CD4-positive, alpha-beta T cell treated with Interleukin-2 at 100 ng/mL for 4 hours (primary cell): ENCODE results near the gene KIAA0513.

Experiments
- DNase-seq: peaks from one replicate; pipeline ENCODE4 v3.0.0-alpha.2; 2020; ENCODE audit warnings: low spot score

Gene KIAA0513, protein sequence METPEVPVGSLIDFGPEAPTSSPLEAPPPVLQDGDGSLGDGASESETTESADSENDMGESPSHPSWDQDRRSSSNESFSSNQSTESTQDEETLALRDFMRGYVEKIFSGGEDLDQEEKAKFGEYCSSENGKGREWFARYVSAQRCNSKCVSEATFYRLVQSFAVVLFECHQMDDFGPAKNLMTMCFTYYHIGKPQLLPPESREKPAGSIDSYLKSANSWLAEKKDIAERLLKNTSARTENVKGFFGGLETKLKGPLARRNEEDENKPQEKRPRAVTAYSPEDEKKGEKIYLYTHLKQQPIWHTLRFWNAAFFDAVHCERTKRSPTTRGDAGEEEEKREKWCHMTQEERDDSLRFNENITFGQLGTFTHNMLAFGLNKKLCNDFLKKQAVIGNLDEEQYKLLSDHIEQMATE

DNA sequence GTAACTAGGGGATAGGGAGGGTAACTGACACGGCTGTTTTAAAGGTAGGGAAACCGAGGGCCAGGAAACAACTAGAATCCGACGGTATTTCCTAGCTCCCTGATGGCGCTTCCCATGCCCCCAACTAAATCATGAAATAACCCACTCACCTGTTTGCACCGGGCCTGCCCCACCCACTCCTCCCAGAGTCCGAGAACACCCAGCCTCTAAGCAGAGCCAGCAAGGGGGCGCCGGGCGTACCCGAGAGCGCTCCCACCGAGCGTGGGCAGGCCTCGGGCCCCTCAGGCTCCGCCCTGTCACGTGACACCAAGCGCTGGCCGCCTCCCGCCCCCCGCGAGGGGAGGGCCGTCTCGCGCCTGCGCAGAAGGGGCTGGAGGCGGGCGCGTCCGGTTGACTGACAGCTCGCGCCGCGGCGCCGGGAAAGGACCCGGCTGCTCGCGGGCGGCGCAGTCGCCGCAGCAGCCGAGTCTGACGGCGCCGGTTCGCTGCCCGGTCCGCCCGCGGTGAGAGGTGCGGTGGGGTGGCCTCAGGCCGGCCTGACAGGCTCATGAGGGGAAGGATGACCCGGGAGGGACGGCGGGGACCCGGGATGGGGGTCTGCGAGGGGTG, at the start of gene KIAA0513:
Gene KIAA0513 (plus strand): TSS at position 447 of the 609 bp plus-strand sequence. CDS start 39,277 bp downstream, outside the sequence.
- peak; percentile 95 for DNase-seq

DNA sequence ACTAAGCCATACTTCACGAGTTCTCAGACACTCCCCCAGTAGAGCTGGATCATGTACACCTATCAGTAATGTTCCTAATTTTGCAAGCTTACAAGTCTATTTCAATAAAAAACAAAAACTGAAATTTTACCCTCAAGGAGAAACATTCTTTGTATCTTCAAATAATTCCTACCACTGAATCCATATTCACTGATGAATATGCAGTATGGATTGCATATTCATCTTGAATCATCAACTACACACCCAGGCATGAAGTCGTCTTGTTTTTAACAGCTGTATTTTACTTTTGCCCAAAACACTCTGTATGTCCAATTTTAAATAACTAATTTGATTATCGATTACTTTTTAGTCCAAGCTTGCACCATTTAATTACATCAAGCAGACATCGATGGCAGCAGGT, 48.1 kb upstream of the KIAA0513 start:
- no peak for DNase-seq

DNA sequence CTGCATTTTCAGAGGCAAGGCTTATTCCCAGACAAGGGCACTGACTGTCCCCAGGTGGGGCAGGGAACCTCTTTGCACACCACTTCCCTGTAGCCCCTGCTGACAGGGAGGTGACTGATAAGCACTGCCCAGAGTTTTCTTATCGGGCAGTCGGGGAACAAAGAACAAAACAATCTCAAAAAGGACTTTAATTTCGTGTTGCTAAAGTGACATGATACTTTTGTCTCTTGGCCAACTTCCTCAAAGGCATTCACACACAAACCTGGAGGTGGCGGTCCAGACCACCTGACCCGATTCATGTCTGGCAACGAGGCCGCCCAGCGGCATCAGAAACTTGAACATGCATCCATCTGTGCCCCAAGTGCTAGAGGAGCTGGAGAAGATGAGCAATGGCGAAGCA, 45.2 kb upstream of the KIAA0513 start:
- peak; percentile 7 for DNase-seq

DNA sequence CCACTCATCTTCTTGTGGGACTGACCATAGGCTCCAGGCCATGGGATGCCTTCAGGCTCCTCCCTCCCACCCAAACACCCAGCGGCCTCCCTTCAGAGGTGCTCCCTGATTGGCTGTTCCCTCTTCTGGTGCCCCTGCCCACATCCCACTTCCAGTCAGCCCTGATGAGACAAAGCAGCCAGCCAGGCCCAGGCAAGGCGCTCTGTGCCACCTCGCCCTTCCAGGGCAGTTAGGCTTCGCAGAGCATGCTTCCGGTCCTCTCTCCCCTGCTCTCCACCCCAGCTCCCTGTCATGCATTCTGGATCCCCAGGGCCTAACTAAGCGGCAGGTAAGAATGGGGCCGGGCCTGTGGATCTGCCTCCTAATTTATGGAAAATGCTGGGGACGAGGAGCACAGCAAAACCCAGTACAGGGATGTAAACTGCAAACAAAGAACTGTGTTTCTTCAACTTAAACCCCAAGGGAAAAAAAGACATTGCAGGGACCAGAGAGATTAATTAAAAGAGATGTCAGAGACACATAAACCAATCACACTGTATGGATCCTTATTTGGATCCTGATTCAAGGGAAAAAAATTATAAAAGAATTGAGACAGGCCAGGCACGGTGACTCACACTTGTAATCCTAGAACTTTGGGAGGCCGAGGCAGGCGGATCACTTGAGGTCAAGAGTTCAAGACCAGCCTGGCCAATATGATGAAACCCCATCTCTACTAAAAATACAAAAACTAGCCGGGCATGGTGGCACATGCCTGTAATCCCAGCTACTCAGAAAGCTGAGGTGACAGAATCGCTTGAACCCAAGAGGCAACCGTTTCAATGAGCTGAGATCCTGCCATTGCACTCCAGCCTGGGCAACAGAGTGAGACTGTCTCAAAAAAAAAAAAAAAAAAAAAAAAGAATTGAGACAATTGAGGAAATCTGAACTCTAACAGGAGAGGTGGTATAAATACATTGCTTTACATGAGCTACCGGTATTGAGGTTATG, 42.2 kb upstream of the KIAA0513 start:
- no peak for DNase-seq

DNA sequence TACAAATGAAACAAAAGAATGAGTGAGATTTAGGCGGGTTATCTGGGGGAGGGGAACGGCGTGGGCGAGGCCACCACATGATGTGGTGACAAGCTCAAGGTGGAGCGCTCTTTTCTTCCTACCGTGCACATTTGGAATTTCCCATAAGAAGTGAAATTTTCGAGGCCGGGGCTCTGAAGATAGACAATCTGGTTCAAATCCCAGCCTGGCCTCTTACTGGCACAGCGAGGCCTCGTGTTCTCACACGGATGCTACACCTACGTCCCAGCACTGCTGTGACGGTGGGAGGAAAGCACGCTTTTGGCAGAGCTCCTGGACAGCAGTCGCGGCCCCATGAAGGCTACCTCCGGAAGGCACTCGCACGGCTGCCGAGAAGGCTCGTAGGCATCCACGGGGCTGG, 41.5 kb upstream of the KIAA0513 start:
- DNase-seq, result no peak

DNA sequence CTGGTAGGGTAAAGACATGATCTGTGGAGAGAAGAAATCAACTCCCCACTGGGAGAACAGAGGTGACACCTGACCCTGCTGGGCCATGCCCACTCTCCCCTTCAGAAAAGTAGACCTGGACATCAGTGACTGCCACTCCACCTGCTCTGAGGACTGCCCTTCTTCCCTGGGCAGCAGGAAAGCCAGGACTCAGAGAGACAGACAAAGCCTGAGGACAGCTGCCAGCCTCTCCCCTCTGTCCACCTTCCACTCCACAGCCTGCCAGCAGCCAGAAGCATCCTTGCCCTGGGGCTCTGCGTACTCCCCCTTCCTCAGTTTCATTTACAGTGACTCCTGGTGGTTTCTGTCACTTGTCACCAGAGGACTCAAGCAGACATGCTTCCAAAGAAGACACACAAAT, 40.7 kb upstream of the KIAA0513 start:
- no peak for DNase-seq

DNA sequence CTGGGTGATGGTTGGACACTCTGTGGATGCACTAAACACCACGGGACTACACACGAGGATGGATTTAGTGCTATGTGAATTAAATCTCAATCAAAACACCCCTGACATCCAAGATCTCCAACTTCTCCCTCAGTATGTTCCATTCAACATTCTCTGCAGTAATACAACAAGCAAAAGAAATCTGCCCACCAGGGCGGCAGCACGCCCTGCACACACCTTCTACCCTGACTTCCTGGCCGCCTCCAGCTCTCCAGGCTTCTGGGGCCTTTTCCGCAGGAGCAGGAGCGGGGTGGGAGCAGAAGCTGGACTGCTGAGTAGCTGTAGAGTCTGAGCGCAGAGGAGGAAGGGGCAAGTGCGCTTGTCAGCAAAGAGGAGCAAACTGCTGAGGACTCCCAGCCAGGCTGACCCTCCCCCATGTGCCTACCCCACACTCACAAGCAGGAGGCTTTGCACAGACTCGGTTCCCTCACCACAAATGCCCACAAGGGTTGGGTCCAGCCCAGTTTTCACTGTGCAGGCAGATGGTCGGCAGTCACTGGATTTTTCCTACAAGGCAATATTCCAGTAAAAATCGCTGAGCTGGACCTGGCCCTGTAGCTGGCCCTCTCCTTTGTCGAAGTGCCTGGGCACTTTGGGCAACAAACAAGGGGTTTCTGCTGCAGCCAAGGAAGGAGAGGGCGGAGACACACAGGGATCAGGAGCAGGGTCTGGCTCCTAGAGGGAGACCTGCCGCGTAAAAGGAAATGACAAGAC, 39.1 kb upstream of the KIAA0513 start:
- DNase-seq, result no peak

DNA sequence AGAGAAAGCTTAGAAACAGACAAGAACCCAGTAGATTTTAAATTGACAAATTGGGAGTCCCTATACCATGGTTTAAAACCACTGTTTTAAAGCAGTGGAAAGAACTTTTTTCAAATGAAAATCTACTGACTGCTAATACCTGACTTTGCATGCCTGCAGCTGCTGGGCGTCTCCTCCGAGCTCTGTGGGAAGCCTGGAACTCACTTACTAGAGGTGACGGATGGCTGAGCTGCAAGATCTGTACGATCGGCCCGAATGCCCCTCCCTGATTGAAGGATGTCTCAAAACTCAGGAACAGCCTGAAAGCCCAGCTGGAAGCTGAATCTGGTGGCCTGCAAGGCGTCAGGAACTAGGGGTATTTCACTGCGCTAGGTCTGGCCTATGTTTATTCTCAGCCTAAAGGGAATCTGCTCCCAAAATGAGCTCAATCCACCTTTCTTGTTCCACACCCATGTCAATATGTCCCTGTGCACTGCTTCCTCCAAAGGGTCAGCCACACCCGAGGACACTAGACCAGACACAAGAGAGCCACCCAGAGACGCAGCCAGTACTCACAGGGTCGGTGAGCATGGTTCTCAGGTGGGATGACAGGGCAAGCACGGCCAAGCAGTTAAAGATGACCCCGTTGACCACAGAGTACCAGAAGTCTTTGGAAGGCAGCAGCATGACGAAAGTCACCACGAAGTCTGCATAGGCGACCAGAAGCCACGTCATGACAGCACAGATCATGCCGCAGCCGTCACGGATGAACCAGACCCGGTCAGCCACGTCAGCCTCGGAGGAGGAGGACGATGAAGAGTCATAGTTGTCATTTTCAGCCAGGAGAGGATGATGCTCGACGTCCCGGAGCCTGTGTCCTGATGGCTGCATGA, 37.6 kb upstream of the KIAA0513 start:
- DNase-seq, result no peak

DNA sequence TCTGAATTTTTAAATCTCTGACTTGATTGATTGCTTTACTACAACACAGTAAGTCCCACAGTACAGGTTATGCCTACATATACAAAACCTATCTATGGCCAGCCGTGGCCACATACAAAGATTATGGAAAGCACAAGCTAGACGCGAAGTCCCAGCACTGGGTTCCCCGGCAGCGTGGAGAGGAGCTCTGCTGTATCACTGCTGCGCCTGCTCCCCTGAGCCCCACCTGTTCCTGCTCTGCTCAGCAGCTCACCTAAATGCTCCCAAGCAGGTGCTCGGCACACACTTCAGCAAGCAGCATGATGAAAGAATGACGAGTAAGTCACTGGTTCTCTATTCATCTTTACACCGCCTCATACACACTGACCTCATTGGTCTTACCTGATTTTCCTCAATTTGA, 36.8 kb upstream of the KIAA0513 start:
- DNase-seq, result no peak

DNA sequence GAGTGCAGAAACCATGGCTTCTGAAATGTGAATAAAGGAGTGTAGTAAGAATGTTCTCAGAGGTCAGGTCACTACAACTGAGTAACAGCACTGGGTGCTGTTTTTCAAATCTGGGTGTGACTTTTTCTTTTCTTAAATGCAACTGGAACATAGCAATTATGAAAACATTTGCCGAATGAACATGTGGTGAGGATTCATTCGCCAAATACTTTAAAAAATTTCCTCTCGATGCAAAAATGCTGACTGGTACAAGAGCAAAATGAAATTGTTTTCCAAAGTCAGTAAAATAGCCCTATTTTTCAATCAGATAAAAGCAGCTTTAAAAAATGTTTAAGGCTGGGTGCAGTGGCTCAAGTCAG, 34.9 kb upstream of the KIAA0513 start:
- no peak for DNase-seq

DNA sequence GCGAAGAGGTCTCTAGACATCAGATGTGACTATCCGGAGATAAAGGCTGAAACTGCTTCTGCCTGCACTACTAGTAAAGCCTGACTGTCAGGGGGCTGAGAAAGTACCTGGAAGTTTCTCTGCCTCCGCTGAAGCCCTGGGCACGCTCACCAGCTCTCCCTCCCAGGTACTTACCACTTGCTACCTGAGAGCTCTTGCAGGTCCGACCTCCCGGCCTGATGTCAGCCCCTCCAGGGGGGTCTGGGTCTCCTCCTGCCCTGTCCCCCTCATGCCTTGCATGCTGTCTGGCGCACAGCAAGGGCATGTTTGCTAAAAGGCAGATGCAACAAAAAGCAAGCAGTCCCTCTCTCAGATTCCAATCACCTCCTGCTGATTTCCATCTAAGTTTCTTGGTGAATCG, 33.7 kb upstream of the KIAA0513 start:
- no peak for DNase-seq

DNA sequence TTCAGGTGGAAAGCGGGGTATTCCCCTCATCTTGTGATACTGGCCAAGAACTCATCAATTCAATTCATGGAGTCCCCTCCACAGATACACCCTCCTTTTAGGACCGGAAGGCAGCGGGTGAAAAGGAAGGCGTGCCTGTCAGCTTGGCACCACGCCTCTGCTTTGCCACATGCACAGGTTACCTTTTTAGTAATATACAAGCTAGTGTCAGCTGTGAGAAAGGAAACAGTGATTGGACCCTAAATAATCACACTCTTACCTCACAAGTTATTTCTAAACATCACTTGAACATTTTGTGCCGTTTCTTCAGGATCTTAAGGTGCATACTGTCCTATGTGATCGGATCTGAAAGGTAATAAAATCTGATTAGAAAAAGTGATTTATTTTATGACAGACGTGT, 31.9 kb upstream of the KIAA0513 start:
- peak; percentile 37 for DNase-seq

DNA sequence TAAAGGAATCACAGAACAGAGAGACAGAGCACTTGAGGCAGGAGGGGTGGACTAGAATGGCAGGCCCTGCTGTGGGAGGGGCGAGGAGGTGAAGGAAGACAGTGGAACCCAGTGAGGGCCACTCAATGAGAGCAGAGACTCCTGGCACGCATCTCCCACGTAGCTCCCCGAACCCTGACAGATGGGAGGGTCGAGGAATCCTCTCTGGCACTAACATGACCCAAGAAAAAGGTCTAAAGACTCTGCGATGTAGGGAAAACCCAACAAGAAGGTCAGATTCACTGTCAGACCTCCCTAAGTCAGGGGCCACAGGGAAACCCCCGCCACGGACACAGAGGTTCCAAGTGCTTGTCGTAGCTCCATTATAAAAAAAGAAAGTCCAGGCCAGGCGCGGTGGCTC, 31.2 kb upstream of the KIAA0513 start:
- DNase-seq, result no peak

DNA sequence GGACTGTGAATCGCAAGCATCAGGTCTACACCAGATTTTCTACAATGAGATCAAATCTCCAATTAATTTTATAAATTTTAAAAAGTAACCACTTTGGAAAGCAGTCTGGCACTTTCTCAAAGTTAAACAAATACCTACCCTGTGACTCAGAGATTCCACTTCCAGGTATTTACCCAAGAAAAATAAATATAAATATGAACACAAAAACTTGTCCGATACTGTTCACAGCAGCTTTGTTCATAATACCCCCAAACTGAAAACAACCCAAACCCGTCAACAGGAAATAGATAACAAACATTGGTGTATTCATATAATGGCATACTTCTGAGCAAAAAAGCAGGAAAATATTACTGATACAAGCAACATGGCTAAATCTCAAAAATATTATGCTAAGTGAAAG, 28.4 kb upstream of the KIAA0513 start:
- DNase-seq, result no peak

DNA sequence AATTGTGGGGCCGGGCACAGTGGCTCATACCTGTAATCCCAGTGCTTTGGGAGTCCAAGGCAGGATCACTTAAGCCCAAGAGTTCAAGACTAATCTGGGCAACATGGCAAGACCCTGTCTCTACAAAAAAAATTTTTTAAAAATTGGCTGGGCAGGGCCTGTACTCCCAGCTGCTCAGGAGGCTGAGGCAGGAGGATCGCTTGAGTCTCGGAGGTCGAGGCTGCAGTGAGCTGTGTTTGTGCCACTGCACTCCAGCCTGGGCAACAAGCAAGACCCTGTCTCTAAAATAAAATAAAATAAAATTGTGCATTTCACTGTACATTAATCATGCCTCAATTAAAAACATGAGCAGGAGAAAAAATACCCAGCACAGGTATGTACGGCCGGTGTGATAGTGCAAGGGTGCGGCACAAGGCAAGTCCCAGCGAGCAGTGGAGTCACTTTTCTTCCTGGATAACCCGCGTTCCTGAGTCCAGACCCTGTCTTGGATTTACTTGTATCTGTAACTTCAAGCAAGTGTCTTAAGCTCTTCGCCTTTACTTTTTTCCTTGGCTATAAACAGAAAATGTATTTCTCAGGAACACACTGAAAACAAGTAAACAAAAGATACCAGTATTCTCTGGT, 27.6 kb upstream of the KIAA0513 start:
- DNase-seq, result no peak

DNA sequence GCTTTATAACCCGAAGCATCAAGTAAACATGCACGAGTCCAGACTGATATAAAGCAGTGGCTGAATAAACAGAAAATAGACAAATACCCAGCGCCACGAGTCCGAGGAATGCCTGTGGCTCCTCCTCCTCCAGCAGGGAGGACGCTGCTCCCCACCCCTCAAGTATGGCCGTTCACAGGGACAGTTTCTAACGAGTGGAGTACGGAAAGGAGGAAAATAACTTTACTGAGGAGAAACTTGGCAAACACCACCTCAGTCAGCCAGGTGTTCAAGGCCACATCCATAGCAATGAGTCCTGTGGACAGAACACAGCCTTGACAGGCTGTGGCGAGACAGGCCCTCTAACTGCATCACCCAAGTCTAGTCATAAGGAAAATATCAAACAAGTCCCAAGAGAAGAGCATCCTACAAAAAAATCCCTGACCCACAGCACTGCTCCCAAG, 25.5 kb upstream of the KIAA0513 start:
- no peak for DNase-seq

DNA sequence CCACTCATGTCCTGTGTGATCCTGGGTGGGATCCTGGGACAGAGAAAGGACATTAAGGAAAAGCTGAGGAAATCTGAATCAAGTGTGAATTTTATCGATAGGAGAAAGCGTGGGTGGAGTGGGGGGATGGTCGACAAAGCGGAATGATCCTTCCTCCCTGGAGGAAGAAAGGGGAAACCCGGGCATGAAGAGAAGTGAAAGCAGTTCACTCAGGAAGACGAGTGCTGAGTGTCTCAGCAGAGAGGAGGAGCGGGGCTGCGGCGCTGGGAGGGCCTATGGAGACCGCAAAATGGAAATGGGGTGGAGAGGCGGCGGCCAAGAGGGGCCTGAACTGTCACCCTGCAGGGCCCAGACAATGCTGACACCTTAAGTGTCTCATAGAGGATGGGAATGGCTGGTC, 25.0 kb upstream of the KIAA0513 start:
- DNase-seq, result no peak

DNA sequence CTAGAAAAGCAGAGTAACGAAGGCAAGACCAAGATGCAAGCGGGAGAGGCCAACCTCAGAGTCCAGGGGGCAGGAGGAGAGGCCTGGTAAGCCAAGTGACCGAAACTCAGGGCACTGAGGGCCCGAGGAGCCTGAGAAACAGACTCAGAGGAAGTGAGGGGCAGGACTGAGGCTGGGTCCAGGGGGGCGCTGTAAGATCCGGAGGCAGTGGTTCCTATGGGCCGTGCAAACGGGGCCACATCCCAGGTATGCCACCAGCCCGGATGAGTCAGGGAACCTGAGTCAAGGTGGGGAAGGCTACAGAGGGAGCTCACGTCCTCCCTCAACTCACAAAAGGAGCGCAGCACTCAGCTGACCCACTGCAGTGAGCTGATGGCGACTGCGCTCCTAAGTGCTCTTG, 24.5 kb upstream of the KIAA0513 start:
- DNase-seq, result no peak

DNA sequence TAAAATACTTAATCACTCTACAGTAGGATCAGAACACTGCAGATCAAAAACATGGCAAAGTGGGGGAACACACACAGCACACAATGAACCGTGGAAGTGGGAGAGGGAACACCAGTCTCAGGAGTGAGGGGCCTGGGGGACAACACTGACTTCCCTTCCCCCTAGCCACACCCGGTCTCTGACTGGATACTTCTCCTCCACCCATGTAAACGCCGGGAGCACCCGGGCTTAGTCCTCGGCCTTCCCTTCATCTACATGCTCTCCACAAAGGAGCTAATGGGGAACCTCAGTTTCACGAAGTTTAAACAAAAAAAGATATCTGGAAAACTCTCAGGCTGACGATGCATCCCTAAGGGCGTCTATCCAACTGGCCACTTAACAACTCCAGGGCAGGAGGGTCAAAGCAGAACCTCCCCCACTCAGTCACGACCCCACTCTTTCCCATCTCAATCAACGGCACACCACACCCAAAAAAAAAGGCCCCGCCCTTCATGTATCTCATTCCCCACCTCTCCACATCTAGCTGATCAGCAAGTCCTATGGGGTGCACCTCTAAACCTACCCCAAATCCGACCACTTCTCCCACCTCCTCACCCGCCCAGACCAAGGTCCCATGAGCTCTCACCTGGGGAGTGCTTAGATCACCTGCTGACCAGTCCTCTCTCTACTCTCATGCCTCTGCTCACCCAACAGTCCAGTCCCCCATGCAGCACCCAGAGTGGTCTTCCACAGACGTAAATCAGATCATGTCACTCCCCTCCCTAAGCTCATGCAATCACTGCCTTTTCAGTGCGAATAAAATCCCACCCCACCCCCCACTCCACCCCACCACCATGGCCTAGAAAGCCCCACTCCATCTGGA, 23.6 kb upstream of the KIAA0513 start:
- no peak for DNase-seq
